Measurements from ENCODE around the gene DPF3. TPM values are rescaled to one million over a fixed set of nuclear protein-coding genes. Genes with fewer than 3 reads are reported as not detected.

DPF3 gene
- total RNA-seq, 2 donors from 2014 or later: 11.0 TPM; not detected in 1

GRCh38 chr14:72904840-72905561 is 11.1 kb upstream of the DPF3 start:
- peak; percentile 63 for DNase-seq (ENCODE audit: low spot score)
- intact Hi-C loops (cut with DNase I): loop anchor here (1.0 kb wide), 1 partner anchor 388 kb away; no protein-coding TSS in a partner anchor
- H3K27me3 ChIP-seq (replicated peaks; ENCODE audit: insufficient read depth): no peaks in the 10 kb centered on the region

GRCh38 chr14:72904218-72904617 is 10.3 kb upstream of the DPF3 start:
- Histone ChIP-seq H3K4me3 (no peak overlapping the region), H3K4me1 (replicated peaks) (no peaks in the 10 kb centered on the region), H3K27ac (no peak overlapping the region), H3K27me3 (replicated peaks; ENCODE audit: insufficient read depth) (no peaks in the 10 kb centered on the region), H3K9me3 (no peaks in the 10 kb centered on the region), H3K36me3 (no peaks in the 10 kb centered on the region)
- TF ChIP-seq POLR2A (IDR thresholded peaks at IDR 0.05): no peak
- TF ChIP-seq CTCF (IDR thresholded peaks at IDR 0.05): no peak
- no peak for TF ChIP-seq POLR2AphosphoS5 (IDR thresholded peaks at IDR 0.05)
- no peak for DNase-seq (ENCODE audit: low spot score)
- 50% methylated on average over 1 of the region's 1 CpG for WGBS
- intact Hi-C loops (cut with DNase I): no loop called here

More at GRCh38 chr14:72904840-72905561, 11.1 kb upstream of the DPF3 start:
- Histone ChIP-seq H3K4me3 (no peak overlapping the region), H3K4me1 (replicated peaks) (no peaks in the 10 kb centered on the region), H3K27ac (no peak overlapping the region), H3K36me3 (no peaks in the 10 kb centered on the region), H3K9me3 (no peaks in the 10 kb centered on the region)
- TF ChIP-seq POLR2A (IDR thresholded peaks at IDR 0.05) (no peak), CTCF (IDR thresholded peaks at IDR 0.05) (peak; percentile 54 to 91 (median 90)), POLR2AphosphoS5 (IDR thresholded peaks at IDR 0.05) (peak; percentile 67)
- WGBS: 34% methylated on average over 5 of the region's 5 CpGs

- Histone ChIP-seq H3K27ac (no peak overlapping the region), H3K9me3 (no peaks in the 10 kb centered on the region), H3K4me3 (no peak overlapping the region), H3K27me3 (replicated peaks; ENCODE audit: insufficient read depth) (no peaks in the 10 kb centered on the region), H3K4me1 (replicated peaks) (no peaks in the 10 kb centered on the region), H3K36me3 (no peaks in the 10 kb centered on the region)
- WGBS: 85% methylated on average over 1 of the region's 1 CpG
- no peak for DNase-seq (ENCODE audit: low spot score)
- no peak for TF ChIP-seq POLR2AphosphoS5 (IDR thresholded peaks at IDR 0.05)
- intact Hi-C loops (cut with DNase I): no loop called here
Observed at GRCh38 chr14:72903716-72904115, 9.8 kb upstream of the DPF3 start.

GRCh38 chr14:72902801-72903530 is 9.1 kb upstream of the DPF3 start:
- Histone ChIP-seq H3K27ac (no peak overlapping the region), H3K9me3 (no peaks in the 10 kb centered on the region), H3K4me1 (replicated peaks) (no peaks in the 10 kb centered on the region), H3K36me3 (no peaks in the 10 kb centered on the region), H3K27me3 (replicated peaks; ENCODE audit: insufficient read depth) (no peaks in the 10 kb centered on the region), H3K4me3 (no peak overlapping the region)
- no peak for DNase-seq (ENCODE audit: low spot score)
- WGBS: 93% methylated on average over 5 of the region's 5 CpGs
- intact Hi-C loops (cut with DNase I): no loop called here
- TF ChIP-seq POLR2AphosphoS5 (IDR thresholded peaks at IDR 0.05) (no peak), POLR2A (IDR thresholded peaks at IDR 0.05) (no peak), CTCF (IDR thresholded peaks at IDR 0.05) (no peak)

GRCh38 chr14:72901361-72901760 is 7.5 kb upstream of the DPF3 start:
- no peak for DNase-seq (ENCODE audit: low spot score)
- Histone ChIP-seq H3K27ac (no peak overlapping the region), H3K27me3 (replicated peaks; ENCODE audit: insufficient read depth) (no peaks in the 10 kb centered on the region), H3K4me3 (no peak overlapping the region), H3K4me1 (replicated peaks) (no peaks in the 10 kb centered on the region), H3K9me3 (no peaks in the 10 kb centered on the region), H3K36me3 (no peaks in the 10 kb centered on the region)
- no peak for TF ChIP-seq POLR2AphosphoS5 (IDR thresholded peaks at IDR 0.05)
- TF ChIP-seq POLR2A (IDR thresholded peaks at IDR 0.05): no peak
- TF ChIP-seq CTCF (IDR thresholded peaks at IDR 0.05): no peak
- intact Hi-C loops (cut with DNase I): no loop called here
- 88% methylated on average over 3 of the region's 3 CpGs for WGBS

Measured in prostate gland (tissue), 2 donors.